ENCODE results near the gene OPTC.

DNA sequence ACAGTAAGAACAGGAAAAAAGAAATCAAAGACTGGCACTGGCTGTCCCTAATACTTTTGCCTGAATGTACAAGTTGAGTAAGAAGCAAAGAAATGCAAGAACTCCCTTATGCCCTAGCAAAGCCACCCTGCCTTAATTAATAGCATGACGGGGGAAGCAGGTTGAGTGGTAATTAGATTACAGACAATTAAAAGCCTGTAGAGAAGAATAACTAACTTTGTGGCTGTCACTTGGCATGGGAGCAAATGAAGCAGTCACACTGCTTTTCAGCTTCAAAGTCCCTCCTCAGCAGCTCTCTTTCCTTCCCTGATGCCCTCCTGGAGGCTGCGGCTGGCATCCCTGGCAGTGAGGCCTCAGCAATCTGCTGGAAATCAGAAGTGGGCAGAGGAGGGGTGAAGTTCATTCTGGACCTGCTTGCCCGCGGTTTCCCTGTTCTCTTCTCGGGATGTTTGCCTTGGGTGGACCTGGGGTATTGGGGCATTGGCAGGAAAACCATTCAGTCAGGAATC, 3.4 kb downstream of the OPTC start:
- TF ChIP-seq EZH2phosphoT487 (IDR thresholded peaks at IDR 0.05; ENCODE audit: borderline replicate concordance) (no peak), SIN3A (IDR thresholded peaks at IDR 0.05; ENCODE audit: low read depth) (no peak), POLR2AphosphoS5 (IDR thresholded peaks at IDR 0.05; ENCODE audit: low read depth, low read length) (no peak), EZH2 (IDR thresholded peaks at IDR 0.05) (no peak), POLR2A (IDR thresholded peaks at IDR 0.05; ENCODE audit: borderline replicate concordance, extremely low read depth, insufficient read depth, insufficient read length) (no peak)
- TF ChIP-seq, protein P1, sequence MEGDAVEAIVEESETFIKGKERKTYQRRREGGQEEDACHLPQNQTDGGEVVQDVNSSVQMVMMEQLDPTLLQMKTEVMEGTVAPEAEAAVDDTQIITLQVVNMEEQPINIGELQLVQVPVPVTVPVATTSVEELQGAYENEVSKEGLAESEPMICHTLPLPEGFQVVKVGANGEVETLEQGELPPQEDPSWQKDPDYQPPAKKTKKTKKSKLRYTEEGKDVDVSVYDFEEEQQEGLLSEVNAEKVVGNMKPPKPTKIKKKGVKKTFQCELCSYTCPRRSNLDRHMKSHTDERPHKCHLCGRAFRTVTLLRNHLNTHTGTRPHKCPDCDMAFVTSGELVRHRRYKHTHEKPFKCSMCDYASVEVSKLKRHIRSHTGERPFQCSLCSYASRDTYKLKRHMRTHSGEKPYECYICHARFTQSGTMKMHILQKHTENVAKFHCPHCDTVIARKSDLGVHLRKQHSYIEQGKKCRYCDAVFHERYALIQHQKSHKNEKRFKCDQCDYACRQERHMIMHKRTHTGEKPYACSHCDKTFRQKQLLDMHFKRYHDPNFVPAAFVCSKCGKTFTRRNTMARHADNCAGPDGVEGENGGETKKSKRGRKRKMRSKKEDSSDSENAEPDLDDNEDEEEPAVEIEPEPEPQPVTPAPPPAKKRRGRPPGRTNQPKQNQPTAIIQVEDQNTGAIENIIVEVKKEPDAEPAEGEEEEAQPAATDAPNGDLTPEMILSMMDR (IDR thresholded peaks at IDR 0.05 in 2 of 3, conservative IDR thresholded peaks at IDR 0.05 in 1 of 3; ENCODE audit: borderline replicate concordance in 1 of 3, insufficient read depth in 1 of 3, low read depth in 2 of 3, low read length in 2 of 3), result no peak
- TF ChIP-seq, protein P2, sequence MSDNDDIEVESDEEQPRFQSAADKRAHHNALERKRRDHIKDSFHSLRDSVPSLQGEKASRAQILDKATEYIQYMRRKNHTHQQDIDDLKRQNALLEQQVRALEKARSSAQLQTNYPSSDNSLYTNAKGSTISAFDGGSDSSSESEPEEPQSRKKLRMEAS (IDR thresholded peaks at IDR 0.05), result no peak
